Stimulated activated CD8-positive, alpha-beta memory T cell treated with anti-CD3 and anti-CD28 coated beads, Interleukin-4, amount 100 ng/mL, for 1 hour (primary cell): Measurements from ENCODE around the gene PKP3.
"Not testable (repeated sequence)": the region's sequence is repeated elsewhere in the genome, so short reads cannot be mapped to it uniquely, and the experiment has no call there.

Source experiments
- DNase-seq, 2 donors: peaks; one replicate each; pipeline ENCODE4 v3.0.0-alpha.2; 2020; ENCODE audit warnings: low read depth in 2 of 2, low spot score in 1 of 2

Gene PKP3

GRCh38 chr11:376531-377173 is 17.4 kb upstream of the PKP3 start:
- no peak for DNase-seq

DNA sequence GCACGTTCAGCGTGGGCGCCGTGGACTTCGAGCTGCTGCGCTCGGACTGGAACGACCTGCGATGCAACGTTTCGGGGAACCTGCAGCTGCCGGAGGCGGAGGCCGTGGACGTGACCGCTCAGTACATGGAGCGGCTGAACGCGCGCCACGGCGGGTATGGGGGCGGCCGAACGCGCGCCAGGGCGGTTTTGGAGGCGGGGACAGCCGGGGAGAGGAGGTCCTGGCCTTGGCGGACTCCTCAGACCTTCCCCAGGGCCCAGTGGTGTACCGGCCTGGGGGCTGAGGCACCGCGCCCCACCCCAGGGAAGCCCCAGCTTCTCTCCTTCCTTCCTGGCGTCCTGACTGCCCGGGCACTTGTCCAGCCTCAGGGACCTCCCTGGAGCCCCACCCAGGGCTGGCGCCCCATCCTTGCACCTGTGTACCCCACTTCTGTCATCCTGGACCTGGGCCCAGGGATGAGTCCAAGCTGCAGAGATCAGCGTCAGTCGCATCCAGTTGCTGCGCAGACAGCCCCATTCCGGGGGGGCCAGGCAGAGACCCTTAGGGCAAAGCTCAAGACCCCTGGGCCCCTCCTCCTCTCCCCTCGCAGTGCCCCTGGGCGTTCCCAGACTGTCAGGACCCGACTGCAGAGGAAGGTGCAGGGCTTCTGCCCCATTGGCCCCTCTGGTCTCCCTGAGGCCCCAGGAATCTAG is 16.7 kb upstream of the PKP3 start:
- no peak for DNase-seq

GRCh38 chr11:377883-378500 is 16.0 kb upstream of the PKP3 start:
- DNase-seq, result no peak

GRCh38 chr11:379205-380094 is 14.6 kb upstream of the PKP3 start:
- no peak for DNase-seq

GRCh38 chr11:380095-380480 is 13.9 kb upstream of the PKP3 start:
- DNase-seq, result no peak

DNA sequence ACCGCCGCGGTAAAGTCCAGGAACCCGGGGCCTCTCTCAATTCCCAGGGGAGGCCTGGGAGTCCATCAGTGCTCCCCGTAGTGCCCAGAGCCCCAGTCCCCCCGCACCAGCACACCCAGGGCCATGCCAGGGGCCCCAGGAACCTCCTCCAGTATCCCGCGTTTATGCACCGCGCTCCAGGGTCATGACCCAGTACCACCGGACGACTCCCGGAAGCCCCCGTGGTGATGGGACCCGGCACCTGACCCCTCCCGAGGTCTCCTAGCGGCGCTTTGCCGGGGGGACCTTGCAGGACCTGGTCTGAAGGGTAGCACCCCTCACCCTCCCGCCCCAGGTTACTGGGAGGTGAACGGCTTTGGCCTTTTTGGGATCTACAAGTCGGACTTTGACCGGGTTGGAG is 13.5 kb upstream of the PKP3 start:
- DNase-seq, result no peak

GRCh38 chr11:380996-381395 is 13.0 kb upstream of the PKP3 start:
- no peak for DNase-seq

GRCh38 chr11:381501-382072 is 12.4 kb upstream of the PKP3 start:
- no peak for DNase-seq

DNA sequence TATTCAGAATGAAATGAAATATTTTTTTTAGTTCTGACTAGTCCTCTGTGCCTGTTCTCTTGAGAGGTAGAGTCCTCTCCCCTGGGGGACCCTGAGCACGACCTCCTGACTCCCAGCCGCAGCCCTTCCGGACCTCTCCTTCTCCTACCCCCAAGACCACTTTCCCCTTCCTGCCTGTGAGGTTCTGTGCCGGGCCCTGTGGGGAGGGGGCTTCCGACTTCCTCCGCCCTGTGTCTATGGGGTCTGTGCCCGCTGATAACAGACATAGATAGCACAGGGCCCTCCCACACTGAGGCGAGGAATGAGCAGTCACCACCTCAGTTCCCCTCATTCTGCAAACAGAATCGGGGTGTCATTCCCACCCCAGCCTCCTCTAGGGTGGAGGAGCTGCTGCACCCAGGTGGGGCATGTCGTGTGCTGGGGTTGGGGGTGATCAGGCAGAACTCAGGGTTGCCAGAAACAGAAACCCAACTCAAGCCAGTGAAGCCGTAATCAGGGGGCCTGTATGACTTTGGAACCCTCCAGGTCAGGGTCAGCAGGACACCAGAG is 11.9 kb upstream of the PKP3 start:
- DNase-seq, result no peak

DNA sequence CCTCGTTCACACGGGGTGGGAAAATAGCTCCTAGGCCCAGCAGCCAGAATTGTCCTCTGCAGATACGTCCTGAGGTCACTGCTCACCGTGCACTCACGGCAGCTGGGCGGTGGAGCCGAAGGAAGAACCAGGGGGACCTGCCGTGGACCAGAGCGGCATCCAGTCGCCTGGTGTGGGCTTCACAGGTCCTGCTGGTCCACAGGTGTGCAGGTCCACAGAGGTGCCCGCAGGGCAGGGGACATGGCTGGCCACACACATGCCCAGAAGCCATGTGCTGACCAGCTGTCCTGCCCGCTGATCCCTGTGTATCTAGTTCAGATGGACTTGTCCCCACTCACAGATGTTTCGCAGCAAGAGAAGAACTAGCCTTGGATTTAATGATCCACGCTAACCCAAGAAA is 10.6 kb upstream of the PKP3 start:
- DNase-seq, result no peak

GRCh38 chr11:384511-384910 is 9.5 kb upstream of the PKP3 start:
- DNase-seq, result no peak

- DNase-seq, result no peak
Observed at GRCh38 chr11:385594-386351, 8.2 kb upstream of the PKP3 start.

GRCh38 chr11:386483-386882 is 7.5 kb upstream of the PKP3 start:
- no peak for DNase-seq

DNA sequence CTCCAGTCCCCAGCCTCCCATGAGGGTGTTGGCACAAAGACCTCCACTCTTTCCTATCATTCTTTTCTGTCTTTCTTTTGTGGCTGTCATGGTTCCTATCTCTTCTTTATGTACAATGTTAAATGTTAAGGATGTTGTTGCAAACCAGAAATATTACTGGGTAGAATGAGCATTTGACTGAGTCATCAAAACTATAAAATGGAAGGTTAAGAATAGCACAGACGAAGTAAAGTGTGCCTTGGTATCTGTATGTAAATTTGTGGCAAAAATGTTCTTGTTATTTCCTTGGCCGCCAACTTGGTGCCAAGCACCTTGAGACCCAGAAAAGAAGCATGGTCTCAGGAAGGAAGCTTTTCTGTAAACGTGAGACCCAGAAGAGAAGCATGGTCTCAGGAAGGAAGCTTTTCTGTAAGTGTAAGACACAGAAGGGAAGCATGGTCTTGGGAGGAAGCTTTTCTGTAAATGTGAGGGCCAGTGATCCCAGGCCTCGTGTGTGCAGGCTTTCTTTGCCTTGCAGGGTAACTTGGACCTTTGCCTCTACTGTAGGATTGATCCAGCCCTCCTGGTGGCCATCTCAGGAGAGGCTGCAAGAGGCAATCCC is 6.7 kb upstream of the PKP3 start:
- no peak for DNase-seq

GRCh38 chr11:389369-389768 is 4.6 kb upstream of the PKP3 start:
- DNase-seq, result not testable (repeated sequence)

GRCh38 chr11:390175-390574 is 3.8 kb upstream of the PKP3 start:
- no peak for DNase-seq

- no peak for DNase-seq
Observed at GRCh38 chr11:391117-392017, 2.6 kb upstream of the PKP3 start.

DNA sequence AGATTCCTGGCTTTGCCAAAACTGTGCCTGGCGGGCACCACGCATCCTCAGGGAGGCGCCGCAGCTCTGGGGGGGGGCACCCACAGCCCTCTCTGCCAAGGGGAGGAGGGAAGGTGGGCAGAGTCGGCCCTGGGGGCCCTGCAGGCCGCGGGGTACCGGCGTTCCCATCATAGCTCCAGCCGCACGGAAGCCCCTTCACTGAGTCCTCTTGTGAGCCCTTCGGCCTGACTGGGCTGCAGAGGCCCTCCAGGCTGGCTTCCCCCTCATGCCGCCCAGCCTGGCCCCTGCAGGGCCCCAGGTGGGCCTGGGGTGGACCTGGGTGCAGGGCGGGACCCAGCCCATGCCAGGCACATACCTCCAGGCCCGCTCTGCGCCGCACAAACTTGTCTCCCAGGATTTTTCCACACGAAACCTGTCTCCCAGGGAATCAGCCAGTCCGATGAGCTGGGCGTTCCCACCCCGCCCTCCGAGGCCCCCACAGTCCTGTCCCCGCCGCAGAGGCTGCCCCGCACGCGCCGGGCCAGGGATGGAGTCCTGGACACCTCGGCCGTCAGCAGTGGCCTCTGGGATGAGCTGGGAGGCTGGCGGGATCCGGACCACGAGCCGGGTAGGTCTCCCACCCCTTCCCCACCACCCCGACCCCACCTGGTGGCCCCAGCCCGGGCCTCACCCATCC is 1.8 kb upstream of the PKP3 start:
- no peak for DNase-seq
